Measurements from ENCODE around the gene ROPN1. TPM values are rescaled to one million over a fixed set of nuclear protein-coding genes. Genes with fewer than 3 reads are reported as not detected.

Gene ROPN1
- total and polyA plus RNA-seq, 2 of the 13 experiments (the other 11 are each of a cell fraction or from before 2014, with no cell fraction given), result not detected

DNA sequence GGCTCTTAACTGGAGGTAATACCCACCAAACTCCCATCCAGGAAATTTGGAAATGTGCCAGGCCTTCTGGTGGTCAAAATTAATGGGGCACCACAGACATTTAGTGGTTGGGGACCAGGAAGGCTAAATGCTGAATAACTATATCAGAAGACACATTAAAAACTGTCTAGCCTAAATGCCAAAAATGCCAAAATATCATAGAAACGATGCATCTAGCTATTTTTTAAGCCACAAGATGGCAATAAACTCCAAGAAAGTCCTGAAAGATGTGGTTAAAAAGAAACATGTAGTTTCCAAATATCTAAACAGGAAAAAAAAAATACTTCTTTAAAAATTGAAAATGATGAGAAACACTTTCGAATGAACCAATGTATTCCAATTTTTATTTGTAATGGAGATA is 50.8 kb downstream of the ROPN1 start:
- no peak overlapping the region for H3K4me2 ChIP-seq (ENCODE audit: low read depth, low read length)
- H3K9ac ChIP-seq (ENCODE audit: insufficient read depth, low read depth, low read length), result no peak overlapping the region
- H4K20me1 ChIP-seq (ENCODE audit: insufficient read depth, low read length), result no peaks in the 10 kb centered on the region
- ChIA-PET CTCF (ENCODE audit: low intra/inter-chr PET ratio, low total read pairs) (no interaction called here), POLR2A (no interaction called here)
- no peak overlapping the region for H3K27ac ChIP-seq (ENCODE audit: extremely low read length, insufficient read depth, low read length)
- no peaks in the 10 kb centered on the region for H3K4me1 ChIP-seq (ENCODE audit: insufficient read depth, low read length)
- TF ChIP-seq STAG1 (CRISPR knock-in tag; IDR thresholded peaks at IDR 0.05) (0 out of 2 replicates have a peak, but pooled peaks have one; percentile 11), ZNF101 (CRISPR knock-in tag; IDR thresholded peaks at IDR 0.05; ENCODE audit: borderline replicate concordance, low read depth) (no peak)
- no peaks in the 10 kb centered on the region for H3K9me3 ChIP-seq (ENCODE audit: low read length)
- intact Hi-C loops (cut with micrococcal nuclease; ENCODE audit: unreplicated experiment) (no loop called here), in situ Hi-C loops (cut with HindIII; ENCODE audit: extremely low pct_ligation_motif_present, low pct_unique_long_range_greater_than_20kb) (no loop called here)
- ATAC-seq (no peak), FAIRE-seq (no peak), DNase-seq (ENCODE audit: low spot score) (no peak)
- H3K79me2 ChIP-seq (ENCODE audit: insufficient read depth, low read length), result no peaks in the 10 kb centered on the region
- H3K4me3 ChIP-seq (replicated peaks in 1 of 3; ENCODE audit: insufficient read depth in 1 of 3, low read depth in 2 of 3, low read length in 3 of 3), result no peak overlapping the region
- WGBS (ENCODE audit: low lambda C conversion rate), result 90% methylated on average over 2 of the region's 2 CpGs
- no peaks in the 10 kb centered on the region for H3K27me3 ChIP-seq (ENCODE audit: control insufficient read depth in 1 of 2, insufficient read depth in 2 of 2, low read length in 2 of 2)
- H2AFZ ChIP-seq (ENCODE audit: low read length), result no peak overlapping the region
- no TSS peak for BruUV-seq (replicated peaks)
- peaks cover 0 to 15% of the 10 kb centered on the region in 2 experiments; a peak in 3 of 5 replicates for H3K36me3 ChIP-seq (replicated peaks in 1 of 2; ENCODE audit: control insufficient read depth in 1 of 2, insufficient read depth in 2 of 2, low read length in 2 of 2)

DNA sequence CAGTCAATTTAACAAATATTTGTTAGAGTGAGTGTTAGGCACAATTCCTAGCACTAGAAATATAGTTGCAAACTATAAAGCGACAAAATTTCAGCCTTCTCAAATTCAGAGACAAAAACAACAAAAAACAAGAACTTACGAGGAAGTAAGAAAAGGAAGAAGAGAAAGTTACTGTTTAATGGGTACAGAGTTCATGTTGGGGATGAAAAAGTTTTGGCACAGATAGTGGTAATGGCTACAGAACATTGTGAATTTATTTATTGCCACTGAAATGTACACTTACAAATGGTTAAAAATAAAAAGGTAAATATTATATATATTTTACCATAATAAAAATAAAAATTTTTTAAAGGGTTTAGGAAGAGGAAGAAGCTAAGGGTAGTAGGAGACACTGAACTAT is 52.2 kb downstream of the ROPN1 start:
- BruUV-seq (replicated peaks), result no TSS peak
- H4K20me1 ChIP-seq (ENCODE audit: insufficient read depth, low read length), result no peaks in the 10 kb centered on the region
- H3K27ac ChIP-seq (ENCODE audit: extremely low read length, insufficient read depth, low read length), result no peak overlapping the region
- 95% methylated on average over 2 of the region's 2 CpGs for WGBS (ENCODE audit: low lambda C conversion rate)
- no peak overlapping the region for H3K9ac ChIP-seq (ENCODE audit: insufficient read depth, low read depth, low read length)
- no peak overlapping the region for H2AFZ ChIP-seq (ENCODE audit: low read length)
- no peak overlapping the region for H3K4me2 ChIP-seq (ENCODE audit: low read depth, low read length)
- intact Hi-C loops (cut with micrococcal nuclease; ENCODE audit: unreplicated experiment), result no loop called here
- H3K9me3 ChIP-seq (ENCODE audit: low read length), result no peaks in the 10 kb centered on the region
- peaks cover 0 to 18% of the 10 kb centered on the region in 2 experiments; a peak in 3 of 5 replicates for H3K36me3 ChIP-seq (replicated peaks in 1 of 2; ENCODE audit: control insufficient read depth in 1 of 2, insufficient read depth in 2 of 2, low read length in 2 of 2)
- in situ Hi-C loops (cut with HindIII; ENCODE audit: extremely low pct_ligation_motif_present, low pct_unique_long_range_greater_than_20kb), result no loop called here
- POLR2A ChIA-PET, result no interaction called here
- no peak for ATAC-seq
- no peaks in the 10 kb centered on the region for H3K4me1 ChIP-seq (ENCODE audit: insufficient read depth, low read length)
- no peaks in the 10 kb centered on the region for H3K79me2 ChIP-seq (ENCODE audit: insufficient read depth, low read length)
- CTCF ChIA-PET (ENCODE audit: low intra/inter-chr PET ratio, low total read pairs), result no interaction called here
- no peak overlapping the region for H3K4me3 ChIP-seq (replicated peaks in 1 of 3; ENCODE audit: insufficient read depth in 1 of 3, low read depth in 2 of 3, low read length in 3 of 3)
- no peaks in the 10 kb centered on the region for H3K27me3 ChIP-seq (ENCODE audit: control insufficient read depth in 1 of 2, insufficient read depth in 2 of 2, low read length in 2 of 2)
- DNase-seq (ENCODE audit: low spot score), result no peak
- TF ChIP-seq ZFX (CRISPR knock-in tag; IDR thresholded peaks at IDR 0.05; ENCODE audit: low read depth) (no peak), ZNF670 (CRISPR knock-in tag; IDR thresholded peaks at IDR 0.05; ENCODE audit: borderline replicate concordance) (no peak), ZNF777 (CRISPR knock-in tag; IDR thresholded peaks at IDR 0.05) (no peak), GPN1 (CRISPR knock-in tag; IDR thresholded peaks at IDR 0.05; ENCODE audit: borderline replicate concordance) (no peak), ZNF530 (CRISPR knock-in tag; IDR thresholded peaks at IDR 0.05; ENCODE audit: low read depth) (no peak), ZNF282 (IDR thresholded peaks at IDR 0.05; ENCODE audit: partially characterized antibody) (no peak), ZSCAN25 (CRISPR knock-in tag; IDR thresholded peaks at IDR 0.05) (no peak), ZNF891 (CRISPR knock-in tag; IDR thresholded peaks at IDR 0.05) (no peak), ZNF33A (CRISPR knock-in tag; IDR thresholded peaks at IDR 0.05; ENCODE audit: borderline replicate concordance) (no peak), ZNF441 (CRISPR knock-in tag; IDR thresholded peaks at IDR 0.05; ENCODE audit: borderline replicate concordance) (no peak), RAD21 (CRISPR knock-in tag; IDR thresholded peaks at IDR 0.05) (no peak), ZBTB1 (CRISPR knock-in tag; IDR thresholded peaks at IDR 0.05; ENCODE audit: borderline replicate concordance) (no peak), PITX1 (CRISPR knock-in tag; IDR thresholded peaks at IDR 0.05) (no peak), ZBTB21 (CRISPR knock-in tag; IDR thresholded peaks at IDR 0.05) (no peak), GTF2F1 (IDR thresholded peaks at IDR 0.05; ENCODE audit: low read length) (no peak)
- TF ChIP-seq, protein P1, sequence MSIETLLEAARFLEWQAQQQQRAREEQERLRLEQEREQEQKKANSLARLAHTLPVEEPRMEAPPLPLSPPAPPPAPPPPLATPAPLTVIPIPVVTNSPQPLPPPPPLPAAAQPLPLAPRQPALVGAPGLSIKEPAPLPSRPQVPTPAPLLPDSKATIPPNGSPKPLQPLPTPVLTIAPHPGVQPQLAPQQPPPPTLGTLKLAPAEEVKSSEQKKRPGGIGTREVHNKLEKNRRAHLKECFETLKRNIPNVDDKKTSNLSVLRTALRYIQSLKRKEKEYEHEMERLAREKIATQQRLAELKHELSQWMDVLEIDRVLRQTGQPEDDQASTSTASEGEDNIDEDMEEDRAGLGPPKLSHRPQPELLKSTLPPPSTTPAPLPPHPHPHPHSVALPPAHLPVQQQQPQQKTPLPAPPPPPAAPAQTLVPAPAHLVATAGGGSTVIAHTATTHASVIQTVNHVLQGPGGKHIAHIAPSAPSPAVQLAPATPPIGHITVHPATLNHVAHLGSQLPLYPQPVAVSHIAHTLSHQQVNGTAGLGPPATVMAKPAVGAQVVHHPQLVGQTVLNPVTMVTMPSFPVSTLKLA (IDR thresholded peaks at IDR 0.05), result no peak
- TF ChIP-seq, protein P2, sequence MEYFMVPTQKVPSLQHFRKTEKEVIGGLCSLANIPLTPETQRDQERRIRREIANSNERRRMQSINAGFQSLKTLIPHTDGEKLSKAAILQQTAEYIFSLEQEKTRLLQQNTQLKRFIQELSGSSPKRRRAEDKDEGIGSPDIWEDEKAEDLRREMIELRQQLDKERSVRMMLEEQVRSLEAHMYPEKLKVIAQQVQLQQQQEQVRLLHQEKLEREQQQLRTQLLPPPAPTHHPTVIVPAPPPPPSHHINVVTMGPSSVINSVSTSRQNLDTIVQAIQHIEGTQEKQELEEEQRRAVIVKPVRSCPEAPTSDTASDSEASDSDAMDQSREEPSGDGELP (IDR thresholded peaks at IDR 0.05; ENCODE audit: borderline replicate concordance, low read depth), result no peak
- no peak for FAIRE-seq

Data from HepG2 (cell line).